ENCODE results near the gene SH3D19.

DNA sequence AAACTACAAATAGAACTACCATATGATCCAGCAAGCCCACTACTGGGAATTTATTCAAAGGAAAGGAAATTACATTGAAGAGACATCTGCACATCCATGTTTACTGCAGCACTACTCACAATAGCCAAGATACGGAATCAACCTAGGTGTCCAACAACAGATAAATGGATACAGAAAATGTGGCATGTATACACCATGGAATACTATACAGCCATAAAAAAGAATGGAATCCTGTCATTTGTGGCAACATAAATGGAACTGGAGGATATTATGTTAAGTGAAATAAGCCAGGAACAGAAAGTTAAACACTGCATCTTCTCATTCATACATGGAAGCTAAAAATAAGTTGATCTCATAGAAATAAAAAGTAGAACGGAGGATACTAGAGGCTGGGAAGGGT is 167.9 kb downstream of the SH3D19 start:
- no peak for TF ChIP-seq CTCF (IDR thresholded peaks at IDR 0.05)
- no peak for TF ChIP-seq EZH2 (IDR thresholded peaks at IDR 0.05)
